DND-41 (cell line): ENCODE measurements around the gene HNRNPLL.

Source experiments
- ATAC-seq: fragments of 200-7000 bp; cut with Tn5 transposase; 3 replicates; pipeline ENCODE4 v1.9.1; 2021; ENCODE audit warnings: low read depth; ENCODE audit not compliant: insufficient read depth
- DNase-seq: peaks from one replicate; pipeline ENCODE4 v3.0.0-alpha.2; 2020
- H2AFZ ChIP-seq: 2 replicates; pipeline ENCODE4 v1.6.0; 2012; ENCODE audit warnings: low read depth, low read length
- H3K27ac ChIP-seq: 2 replicates; pipeline ENCODE4 v1.5.1; 2012; ENCODE audit warnings: low read length, inconsistent platforms
- H3K27me3 ChIP-seq: fragments of 200-600 bp; sonication (generic); 2 replicates; pipeline ENCODE4 v1.6.0; 2012; ENCODE audit warnings: low read length, mild to moderate bottlenecking, inconsistent platforms; ENCODE audit not compliant: insufficient read depth, poor library complexity
- H3K36me3 ChIP-seq: 2 replicates; pipeline ENCODE4 v1.5.1; 2012; ENCODE audit warnings: low read length, inconsistent platforms; ENCODE audit not compliant: insufficient read depth
- H3K4me1 ChIP-seq: 2 replicates; pipeline ENCODE4 v1.5.1; 2012; ENCODE audit warnings: mild to moderate bottlenecking, low read length; ENCODE audit not compliant: insufficient read depth
- H3K4me2 ChIP-seq: 2 replicates; pipeline ENCODE4 v1.6.0; 2012; ENCODE audit warnings: mild to moderate bottlenecking, moderate library complexity, low read length, inconsistent platforms; ENCODE audit not compliant: insufficient read depth
- H3K4me3 ChIP-seq, 2 experiments: fragments of 200-600 bp in 1 of 2; shearing (Covaris generic) in 1 of 2; 2 replicates each; pipeline ENCODE4 v1.5.1; 2012 to 2016; ENCODE audit warnings: inconsistent platforms in 2 of 2, low read length in 2 of 2, mild to moderate bottlenecking in 2 of 2, low read depth in 1 of 2, moderate library complexity in 1 of 2
- H3K79me2 ChIP-seq: 2 replicates; pipeline ENCODE4 v1.6.0; 2012; ENCODE audit warnings: low read length, inconsistent platforms; ENCODE audit not compliant: insufficient read depth
- H3K9ac ChIP-seq: 2 replicates; pipeline ENCODE4 v1.6.0; 2012; ENCODE audit warnings: low read depth, mild to moderate bottlenecking, inconsistent platforms, low read length, moderate library complexity
- H3K9me3 ChIP-seq: 2 replicates; pipeline ENCODE4 v1.5.1; 2012; ENCODE audit warnings: low read length, moderate library complexity, mild to moderate bottlenecking, inconsistent platforms; ENCODE audit not compliant: insufficient read depth, severe bottlenecking
- H4K20me1 ChIP-seq: 2 replicates; pipeline ENCODE4 v1.6.0; 2012; ENCODE audit warnings: low read length; ENCODE audit not compliant: insufficient read depth
- CTCF ChIP-seq: IDR thresholded peaks from 2 replicates; pipeline ENCODE4 v1.5.1; 2012; ENCODE audit warnings: borderline replicate concordance, low read length, moderate library complexity, mild to moderate bottlenecking; ENCODE audit not compliant: poor library complexity, severe bottlenecking; ENCODE audit errors: extremely low read depth
- EZH2 ChIP-seq: IDR thresholded peaks from 3 replicates; pipeline ENCODE4 v1.6.1; 2012; ENCODE audit warnings: borderline replicate concordance, low read depth, mild to moderate bottlenecking, moderate library complexity, low read length, inconsistent platforms; ENCODE audit not compliant: severe bottlenecking

Gene HNRNPLL

GRCh38 chr2:38620282-38620977 is 17.7 kb upstream of the HNRNPLL start:
- H3K36me3 ChIP-seq = no peaks in the 10 kb centered on the region
- no peak overlapping the region for H2AFZ ChIP-seq
- DNase-seq = no peak
- no peaks in the 10 kb centered on the region for H3K79me2 ChIP-seq
- peaks cover 20% of the 10 kb centered on the region for H3K4me1 ChIP-seq
- H3K27ac ChIP-seq = no peak overlapping the region
- H3K4me2 ChIP-seq = no peak overlapping the region
- TF ChIP-seq CTCF (no peak), EZH2 (no peak)
- H4K20me1 ChIP-seq = no peaks in the 10 kb centered on the region
- no peak for ATAC-seq
- no peak overlapping the region for H3K4me3 ChIP-seq
- no peaks in the 10 kb centered on the region for H3K27me3 ChIP-seq
- H3K9ac ChIP-seq = no peak overlapping the region
- no peaks in the 10 kb centered on the region for H3K9me3 ChIP-seq

DNA sequence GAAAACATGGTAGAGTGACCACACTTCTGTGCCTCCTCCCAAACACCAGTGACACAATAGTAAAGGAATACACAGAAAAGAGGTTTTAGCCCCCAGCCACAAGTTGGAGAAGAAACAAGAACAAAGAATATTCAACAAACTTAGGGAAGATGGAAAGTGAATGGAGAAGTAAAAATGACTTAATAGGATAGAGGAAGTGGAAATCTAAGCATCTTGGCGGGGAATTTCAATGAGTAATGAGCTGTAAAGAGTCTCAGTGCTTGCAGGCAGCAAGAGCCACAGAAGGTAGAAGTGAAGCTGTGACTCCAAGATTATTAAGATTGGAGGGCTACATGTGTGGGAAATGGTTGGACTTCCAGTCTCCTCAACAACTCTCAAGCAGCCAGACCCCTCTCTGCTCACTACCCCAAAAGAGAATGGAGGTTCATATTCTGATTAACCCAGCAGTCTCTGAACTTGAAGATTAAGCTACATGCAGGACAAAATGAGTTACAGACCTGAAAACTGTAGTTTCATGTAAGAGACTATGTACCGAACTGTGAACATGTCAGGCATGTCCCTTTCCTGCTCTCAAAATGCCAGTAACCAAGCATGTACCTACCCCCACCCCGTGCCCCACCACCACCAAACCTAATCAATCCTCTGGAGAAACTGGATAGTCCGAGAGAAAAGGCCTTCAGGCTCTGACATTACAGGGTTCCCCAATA is 16.9 kb upstream of the HNRNPLL start:
- no peaks in the 10 kb centered on the region for H4K20me1 ChIP-seq
- H3K27ac ChIP-seq = no peak overlapping the region
- H3K4me2 ChIP-seq = no peak overlapping the region
- H3K79me2 ChIP-seq = no peaks in the 10 kb centered on the region
- H3K4me1 ChIP-seq = peaks cover 13% of the 10 kb centered on the region
- no peak for ATAC-seq
- no peak overlapping the region for H3K4me3 ChIP-seq
- H3K27me3 ChIP-seq = no peaks in the 10 kb centered on the region
- DNase-seq = no peak
- no peak overlapping the region for H2AFZ ChIP-seq
- no peaks in the 10 kb centered on the region for H3K36me3 ChIP-seq
- H3K9ac ChIP-seq = no peak overlapping the region
- TF ChIP-seq EZH2 (no peak), CTCF (no peak)
- no peaks in the 10 kb centered on the region for H3K9me3 ChIP-seq

DNA sequence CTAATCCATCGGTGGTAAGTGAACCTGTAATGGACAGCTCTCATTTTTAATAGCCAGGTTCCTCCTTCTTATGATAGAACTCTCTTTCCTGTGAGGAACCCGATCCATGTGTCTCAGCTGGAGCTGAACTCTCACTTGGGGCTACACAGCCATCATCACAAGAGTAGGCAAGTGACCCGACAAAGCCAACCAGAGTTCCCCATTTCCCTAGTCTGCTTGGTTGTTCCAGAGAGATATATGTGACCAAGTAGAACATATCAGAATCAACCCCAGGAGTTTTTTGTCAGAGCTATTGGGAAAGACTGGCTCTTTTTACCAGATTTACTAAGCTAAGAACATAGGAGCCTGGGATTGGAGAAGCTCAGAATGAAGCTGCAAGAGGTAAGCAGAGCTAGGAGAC is 14.6 kb upstream of the HNRNPLL start:
- Histone ChIP-seq H3K27ac (no peak overlapping the region), H4K20me1 (no peaks in the 10 kb centered on the region), H3K9ac (no peak overlapping the region), H3K79me2 (no peaks in the 10 kb centered on the region), H3K4me3 (no peak overlapping the region), H2AFZ (no peak overlapping the region), H3K9me3 (no peaks in the 10 kb centered on the region), H3K4me2 (no peak overlapping the region), H3K4me1 (peaks cover 5% of the 10 kb centered on the region), H3K27me3 (no peaks in the 10 kb centered on the region), H3K36me3 (no peaks in the 10 kb centered on the region)
- DNase-seq = no peak
- TF ChIP-seq CTCF (no peak), EZH2 (no peak)
- ATAC-seq = no peak
